CMK (cell line): Measurements from ENCODE around the gene KLHL1.
A peak's percentile ranks its signal among the peaks of the same experiment; 100 is the strongest.

Experiments used
- DNase-seq: peaks from one replicate; pipeline ENCODE4 v3.0.0-alpha.2; 2010; ENCODE audit warnings: low read depth

KLHL1 gene

GRCh38 chr13:70016116-70016515, 92.1 kb downstream of the KLHL1 start:
- DNase-seq: no peak

DNA sequence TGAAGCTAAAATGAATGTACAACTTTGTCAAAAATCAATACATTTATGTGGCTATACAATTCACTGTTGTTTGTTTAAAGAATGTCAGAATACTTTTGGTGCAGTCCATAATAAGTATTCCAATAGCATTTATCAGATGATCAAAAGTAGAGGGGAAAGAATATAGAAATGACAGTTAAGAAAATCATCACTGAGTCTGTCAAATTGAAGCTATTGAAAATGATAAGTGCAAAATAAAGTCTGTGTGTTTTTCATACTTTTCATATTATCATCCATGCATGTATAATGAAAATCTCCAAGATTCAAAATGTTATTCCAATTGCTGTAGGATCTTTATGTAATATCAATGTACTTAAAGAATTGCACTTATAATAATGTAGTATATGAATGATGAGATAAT, 93.9 kb downstream of the KLHL1 start:
- DNase-seq: no peak

DNA sequence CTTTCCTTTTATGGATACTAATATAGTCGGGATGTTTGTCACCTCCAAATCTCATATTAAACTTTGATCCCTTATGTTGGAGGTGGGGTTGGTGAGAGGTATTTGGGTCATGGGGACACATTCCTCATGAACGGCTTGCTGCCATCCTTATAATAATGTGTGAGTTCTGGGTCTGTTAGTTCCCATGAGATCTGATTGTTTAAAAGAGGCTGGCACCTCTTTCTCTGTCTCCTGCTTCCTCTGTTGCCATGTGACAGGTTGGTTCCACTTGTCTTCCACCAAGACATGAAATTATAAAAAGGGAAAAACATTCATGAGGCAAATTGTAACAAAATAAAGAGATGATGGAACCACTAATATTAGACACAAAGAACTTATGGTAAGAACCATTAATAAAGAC, 108.4 kb downstream of the KLHL1 start:
- DNase-seq: no peak

DNA sequence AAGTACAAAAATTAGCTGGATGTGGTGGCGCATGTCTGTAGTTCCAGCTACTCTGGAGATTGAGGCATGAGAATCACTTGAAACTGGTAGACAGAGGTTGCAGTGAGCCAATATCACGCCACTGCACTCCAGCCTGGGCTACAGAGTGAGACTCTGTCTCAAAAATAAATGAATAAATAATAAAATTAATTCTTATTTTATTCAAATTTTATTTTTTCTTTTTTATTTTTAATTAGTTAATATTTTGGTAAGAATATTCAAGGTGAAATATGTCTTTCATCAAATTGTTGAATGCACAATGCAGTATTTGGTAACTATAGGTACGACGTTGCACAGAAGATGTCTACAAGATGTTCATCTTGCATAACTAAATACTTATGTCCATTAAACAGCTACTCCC, 111.2 kb downstream of the KLHL1 start:
- no peak for DNase-seq

DNA sequence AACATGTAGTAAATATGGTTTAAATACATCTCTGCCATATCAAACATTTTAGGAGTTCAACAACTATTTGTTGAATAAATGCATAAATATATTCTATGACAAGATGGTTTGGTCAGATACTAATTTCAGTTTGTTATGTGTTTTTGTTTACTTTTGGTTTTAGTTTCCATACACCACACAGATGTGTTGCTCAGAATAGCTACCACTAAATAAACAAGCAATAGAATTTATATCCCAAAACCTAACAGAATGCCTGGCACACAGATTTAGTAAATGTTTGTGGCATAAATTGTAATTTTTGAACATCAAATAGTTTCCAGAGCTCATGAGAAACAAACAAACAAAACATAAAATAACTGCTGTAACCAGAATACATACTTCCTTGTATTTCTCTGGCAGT, 127.5 kb downstream of the KLHL1 start:
- DNase-seq: no peak

DNA sequence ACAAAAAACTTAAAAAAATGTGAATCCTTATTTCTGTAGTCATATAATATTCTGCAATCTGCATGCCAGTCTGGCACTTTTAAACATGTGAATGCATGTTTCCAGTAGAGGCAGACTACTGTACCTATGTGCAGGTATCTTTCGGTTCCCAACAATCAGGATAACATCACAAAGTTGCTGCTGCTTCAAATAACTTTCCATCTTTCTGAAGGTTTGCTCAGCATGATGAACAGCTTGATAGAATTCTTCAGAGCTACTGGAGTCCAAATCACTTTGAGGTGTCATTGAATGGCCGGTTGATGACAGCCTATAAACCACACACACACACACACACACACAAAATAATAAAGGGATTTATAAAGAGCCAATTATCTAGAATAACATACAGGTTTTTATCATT, 132.8 kb downstream of the KLHL1 start:
- no peak for DNase-seq

GRCh38 chr13:69970520-69970919, 137.7 kb downstream of the KLHL1 start:
- no peak for DNase-seq

DNA sequence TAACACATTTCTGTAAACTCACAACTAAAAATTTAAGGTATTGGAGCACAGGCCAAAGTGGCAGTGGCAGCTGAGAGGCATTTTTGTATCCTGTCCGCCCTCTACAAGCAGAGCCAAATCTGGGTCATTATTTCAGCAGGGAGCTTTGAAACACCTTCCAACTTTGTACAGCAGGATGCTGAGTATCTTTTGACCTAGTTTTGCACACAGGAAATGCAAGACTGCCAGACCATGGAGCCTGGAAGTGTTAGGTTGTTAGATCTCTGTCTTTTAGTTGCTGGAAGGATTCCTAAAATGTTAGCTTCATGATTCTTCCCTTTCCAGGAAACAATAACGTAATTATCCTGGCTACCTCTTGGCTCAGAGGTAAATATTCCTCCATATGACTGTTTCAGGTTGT, 149.2 kb downstream of the KLHL1 start:
- no peak for DNase-seq

DNA sequence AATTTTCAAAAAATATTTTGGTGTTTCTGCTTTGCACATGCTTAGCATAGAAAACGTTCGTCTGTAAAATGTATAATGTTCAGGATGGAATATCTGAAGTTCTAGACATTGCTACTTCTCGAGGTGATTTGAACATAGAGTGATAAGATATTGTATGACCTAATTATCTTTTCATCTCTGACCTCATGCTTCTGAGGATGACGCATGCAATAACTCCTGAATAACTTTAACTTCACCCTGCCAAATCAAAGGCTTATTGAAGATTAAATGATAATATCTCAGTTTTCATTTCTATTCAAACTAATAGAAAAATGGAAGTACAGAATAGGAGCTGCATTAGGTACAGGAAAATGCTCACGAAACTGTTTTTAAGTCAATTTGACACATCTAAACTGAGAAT, 151.4 kb downstream of the KLHL1 start:
- no peak for DNase-seq

DNA sequence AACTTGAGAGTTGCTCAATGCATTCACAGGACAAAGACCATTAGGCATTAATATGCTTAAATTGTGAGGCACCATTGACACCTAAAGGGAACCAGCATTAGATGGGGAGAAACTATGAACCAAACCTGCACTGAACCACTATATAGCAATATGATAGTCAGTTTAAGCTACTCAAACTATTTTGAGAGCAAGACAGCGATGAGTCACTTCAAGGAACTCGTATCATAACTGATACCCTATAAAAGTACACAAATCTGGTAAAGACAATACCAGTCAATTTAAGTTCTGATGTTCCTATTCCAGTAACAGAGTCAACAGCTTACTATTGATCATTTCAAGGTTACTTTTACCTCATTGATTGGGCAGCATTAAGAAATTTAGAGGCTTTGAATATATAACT, 151.9 kb downstream of the KLHL1 start:
- DNase-seq: no peak

GRCh38 chr13:69955271-69955670, 153.0 kb downstream of the KLHL1 start:
- DNase-seq: no peak

DNA sequence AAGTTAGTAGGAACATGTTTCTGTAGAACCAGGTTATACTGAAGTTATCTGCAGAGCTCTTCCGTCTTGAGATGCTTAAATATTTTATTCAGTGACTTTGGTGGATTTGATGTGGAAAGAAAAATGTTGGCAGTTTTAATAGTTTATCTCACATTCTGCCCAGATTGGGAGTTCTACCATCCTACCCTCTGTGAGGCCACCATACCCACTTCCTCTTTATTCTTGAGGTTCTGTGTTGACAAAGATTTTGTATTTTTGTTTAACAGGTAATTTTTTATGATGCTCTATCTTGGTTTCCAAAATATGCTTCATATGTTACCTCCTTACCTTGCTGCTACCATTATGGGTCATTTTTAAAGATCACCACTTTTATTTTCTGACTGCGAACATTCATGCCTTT, 156.8 kb downstream of the KLHL1 start:
- DNase-seq: no peak

DNA sequence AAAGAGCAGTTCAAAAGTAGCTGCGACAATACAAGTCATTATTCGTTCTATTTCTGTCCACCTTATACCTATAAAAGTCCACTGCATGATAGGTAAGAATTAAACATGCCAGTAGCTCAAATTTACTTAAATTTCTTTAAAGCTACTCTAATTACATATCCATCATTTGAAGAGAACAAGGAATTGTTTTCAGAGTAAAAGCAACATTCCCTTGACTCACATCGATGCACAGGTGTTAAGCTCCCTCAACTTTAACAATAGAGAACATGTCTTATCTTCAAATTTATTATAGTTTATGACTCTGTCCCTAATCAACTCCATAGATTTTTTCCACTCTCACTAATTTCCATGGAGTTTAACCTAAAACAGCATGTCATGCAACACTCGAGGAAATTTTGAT, 158.1 kb downstream of the KLHL1 start:
- no peak for DNase-seq

GRCh38 chr13:69948016-69948415, 160.2 kb downstream of the KLHL1 start:
- DNase-seq: no peak

- no peak for DNase-seq
Measured at GRCh38 chr13:69947582-69947981, 160.7 kb downstream of the KLHL1 start.

DNA sequence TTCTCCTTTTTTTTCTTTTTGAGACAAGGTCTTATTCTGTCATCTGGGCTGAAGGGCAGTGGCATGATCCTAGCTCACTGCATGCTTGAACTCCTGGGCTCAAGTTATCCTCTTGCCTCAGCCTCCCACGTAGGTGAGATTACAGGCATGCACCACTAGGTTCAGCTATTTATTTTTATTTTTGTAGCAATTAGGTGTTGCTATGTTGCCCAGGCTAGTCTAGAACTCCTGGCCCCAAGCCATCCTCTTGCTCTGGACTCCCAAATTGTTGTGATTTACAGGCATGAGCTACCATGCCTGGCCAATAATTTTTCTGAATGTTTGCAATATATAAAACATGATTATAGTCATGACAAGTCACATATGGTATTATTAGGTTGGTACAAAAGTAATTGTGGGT, 161.7 kb downstream of the KLHL1 start:
- DNase-seq: no peak

DNA sequence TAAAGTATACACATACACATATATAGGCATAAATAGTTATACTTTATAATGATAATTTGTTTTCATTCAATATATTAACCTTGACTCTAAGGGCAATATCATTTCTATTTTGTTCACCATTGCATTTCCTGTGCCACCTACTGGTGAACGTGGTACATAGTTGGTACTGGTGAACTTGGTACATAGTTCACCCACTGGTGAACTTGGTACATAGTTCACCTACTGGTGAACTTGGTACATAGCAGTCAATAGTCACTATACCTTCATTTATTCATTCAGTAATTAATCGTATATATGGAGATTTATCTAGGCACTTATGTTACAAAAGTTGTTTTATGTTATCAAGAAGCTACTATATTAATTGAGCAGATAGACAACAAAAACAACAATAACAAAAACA, 173.2 kb downstream of the KLHL1 start:
- DNase-seq: peak; percentile 5

- no peak for DNase-seq
Measured at GRCh38 chr13:69928262-69928661, 180.0 kb downstream of the KLHL1 start.

- no peak for DNase-seq
Measured at GRCh38 chr13:69921156-69921555, 187.1 kb downstream of the KLHL1 start.

- DNase-seq: no peak
Measured at GRCh38 chr13:69912630-69913029, 195.6 kb downstream of the KLHL1 start.

- no peak for DNase-seq
Measured at GRCh38 chr13:69910800-69911199, 197.5 kb downstream of the KLHL1 start.

GRCh38 chr13:69904784-69905183, 203.5 kb downstream of the KLHL1 start:
- DNase-seq: no peak

DNA sequence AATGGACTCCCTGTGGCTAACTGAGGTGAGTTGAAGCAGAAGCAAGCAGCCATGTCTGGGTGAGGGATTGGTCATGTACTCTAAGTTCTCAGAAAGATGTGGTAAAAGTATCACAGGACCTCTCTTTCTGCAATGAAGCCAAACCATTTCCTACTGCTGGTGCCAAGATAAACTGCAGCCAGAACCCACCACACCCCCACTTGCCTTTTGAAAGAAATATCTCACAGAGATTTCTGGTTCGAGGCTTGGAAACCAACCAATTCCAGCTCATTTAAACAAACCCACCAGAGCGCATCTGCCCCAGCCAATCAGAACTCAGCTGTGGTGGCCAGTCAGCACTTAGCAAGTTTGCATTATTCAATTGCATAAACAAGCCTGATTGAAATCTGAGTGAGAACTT, 205.2 kb downstream of the KLHL1 start:
- DNase-seq: no peak

DNA sequence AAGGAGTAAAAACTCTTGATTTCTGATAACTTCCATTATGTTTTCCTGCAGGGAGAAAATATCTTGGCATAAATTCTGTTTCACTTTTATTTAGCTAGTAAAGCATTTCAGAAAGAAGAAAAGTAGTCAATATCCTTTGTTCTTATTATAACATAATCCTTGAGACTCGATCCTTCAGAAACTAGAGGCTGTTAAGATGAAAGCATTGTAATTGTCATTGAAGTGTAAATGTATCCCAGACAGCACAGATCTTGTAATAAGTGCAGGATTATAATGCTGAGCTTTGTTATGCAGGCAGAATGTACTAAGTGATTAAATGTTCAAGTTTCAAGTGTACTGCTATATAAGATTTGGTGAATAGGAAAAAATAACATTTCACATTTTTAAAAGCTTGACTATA, 225.8 kb downstream of the KLHL1 start:
- no peak for DNase-seq

GRCh38 chr13:69879936-69880335, 228.3 kb downstream of the KLHL1 start:
- DNase-seq: no peak
